MM.1S (cell line): ENCODE data around the gene ARMC9.

ENCODE experiments used
- DNase-seq: peaks from one replicate; pipeline ENCODE4 v3.0.0-alpha.2; 2015
- H2AFZ ChIP-seq: fragments of 300-600 bp; sonication (generic); 2 replicates; pipeline ENCODE4 v1.6.0; 2016; ENCODE audit warnings: antibody characterized with exemption, low read length
- H3F3A ChIP-seq: fragments of 300-600 bp; sonication (generic); 2 replicates; pipeline ENCODE4 v1.6.1; 2016; ENCODE audit warnings: mild to moderate bottlenecking, antibody characterized with exemption, low read length, moderate library complexity, mixed read lengths; ENCODE audit not compliant: insufficient read depth
- H3K27ac ChIP-seq: fragments of 300-600 bp; sonication (generic); 2 replicates; pipeline ENCODE4 v1.5.1; 2016; ENCODE audit warnings: mild to moderate bottlenecking, low read length
- H3K27me3 ChIP-seq: fragments of 300-600 bp; sonication (generic); replicated peaks from 2 replicates; pipeline ENCODE4 v1.6.0; 2016; ENCODE audit warnings: low read length; ENCODE audit not compliant: insufficient read depth
- H3K36me3 ChIP-seq: fragments of 300-600 bp; sonication (generic); replicated peaks from 2 replicates; pipeline ENCODE4 v1.6.1; 2016; ENCODE audit warnings: mild to moderate bottlenecking, low read length, mixed read lengths; ENCODE audit not compliant: insufficient read depth
- H3K4me1 ChIP-seq: fragments of 300-600 bp; sonication (generic); 2 replicates; pipeline ENCODE4 v1.6.1; 2016; ENCODE audit warnings: low read length, mixed read lengths
- H3K4me2 ChIP-seq: fragments of 300-600 bp; sonication (generic); 2 replicates; pipeline ENCODE4 v1.6.0; 2016; ENCODE audit warnings: low read depth, low read length
- H3K4me3 ChIP-seq: fragments of 300-600 bp; sonication (generic); 2 replicates; pipeline ENCODE4 v1.5.1; 2016; ENCODE audit warnings: low read length, mixed read lengths
- H3K79me2 ChIP-seq: fragments of 300-600 bp; sonication (generic); 2 replicates; pipeline ENCODE4 v1.6.1; 2016; ENCODE audit warnings: mixed run types, low read length, mixed read lengths
- H3K9ac ChIP-seq: fragments of 300-600 bp; sonication (generic); 2 replicates; pipeline ENCODE4 v1.6.1; 2016; ENCODE audit warnings: low read length, mixed read lengths
- H3K9me2 ChIP-seq: fragments of 300-600 bp; sonication (generic); replicated peaks from 2 replicates; pipeline ENCODE4 v1.6.1; 2016; ENCODE audit warnings: mild to moderate bottlenecking, low read length, mixed read lengths; ENCODE audit not compliant: insufficient read depth
- H3K9me3 ChIP-seq: fragments of 300-600 bp; sonication (generic); replicated peaks from 2 replicates; pipeline ENCODE4 v1.6.1; 2016; ENCODE audit warnings: mild to moderate bottlenecking, low read length, mixed read lengths; ENCODE audit not compliant: insufficient read depth
- H4K20me1 ChIP-seq: fragments of 300-600 bp; sonication (generic); 2 replicates; pipeline ENCODE4 v1.6.1; 2016; ENCODE audit warnings: mild to moderate bottlenecking, low read length, moderate library complexity, mixed read lengths; ENCODE audit not compliant: insufficient read depth
- EZH2 ChIP-seq: fragments of 300-600 bp; sonication (generic); optimal IDR thresholded peaks from 2 replicates; pipeline ENCODE3; 2017; ENCODE audit warnings: low read depth, mild to moderate bottlenecking, antibody characterized with exemption, low read length, mixed read lengths
- EZH2phosphoT487 ChIP-seq: fragments of 300-600 bp; sonication (generic); IDR thresholded peaks from 2 replicates; pipeline ENCODE4 v1.6.1; 2018; ENCODE audit warnings: antibody characterized with exemption, low read length
- TF ChIP-seq, protein P1 (sequence below): fragments of 300-600 bp; sonication (generic); IDR thresholded peaks from 2 replicates; pipeline ENCODE4 v1.5.1; 2016; ENCODE audit warnings: antibody characterized with exemption, low read length, mixed read lengths

ARMC9 gene

DNA sequence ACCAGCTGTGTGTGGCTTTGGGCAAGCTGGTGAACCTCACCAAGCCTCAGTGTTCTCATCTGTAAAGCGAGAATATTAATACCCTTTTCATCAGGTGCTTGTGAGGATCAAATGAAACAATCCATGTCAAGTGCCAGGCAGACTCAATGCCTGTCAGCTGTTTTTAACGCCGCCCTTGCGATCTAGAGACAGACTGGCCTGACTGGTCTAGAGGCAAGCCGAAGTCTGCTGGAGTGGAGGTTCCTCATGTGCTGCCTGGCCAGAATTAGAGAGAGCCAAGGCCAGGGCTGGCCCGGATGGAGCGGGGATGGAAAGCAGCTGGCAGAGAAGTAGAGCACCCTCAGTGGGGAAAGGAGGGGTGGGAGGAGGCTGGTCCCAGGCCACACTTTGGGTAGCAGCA is 122.6 kb downstream of the ARMC9 start:
- Histone ChIP-seq H3K36me3 (no peaks in the 10 kb centered on the region), H3K27me3 (no peaks in the 10 kb centered on the region), H3K4me3 (no peak overlapping the region), H4K20me1 (no peaks in the 10 kb centered on the region), H3K79me2 (no peaks in the 10 kb centered on the region), H3K9me2 (no peaks in the 10 kb centered on the region), H3K4me1 (no peaks in the 10 kb centered on the region), H2AFZ (no peak overlapping the region), H3K9me3 (no peaks in the 10 kb centered on the region), H3K4me2 (no peak overlapping the region), H3F3A (no peaks in the 10 kb centered on the region), H3K9ac (no peak overlapping the region), H3K27ac (no peak overlapping the region)
- DNase-seq: no peak
- TF ChIP-seq, protein P1, sequence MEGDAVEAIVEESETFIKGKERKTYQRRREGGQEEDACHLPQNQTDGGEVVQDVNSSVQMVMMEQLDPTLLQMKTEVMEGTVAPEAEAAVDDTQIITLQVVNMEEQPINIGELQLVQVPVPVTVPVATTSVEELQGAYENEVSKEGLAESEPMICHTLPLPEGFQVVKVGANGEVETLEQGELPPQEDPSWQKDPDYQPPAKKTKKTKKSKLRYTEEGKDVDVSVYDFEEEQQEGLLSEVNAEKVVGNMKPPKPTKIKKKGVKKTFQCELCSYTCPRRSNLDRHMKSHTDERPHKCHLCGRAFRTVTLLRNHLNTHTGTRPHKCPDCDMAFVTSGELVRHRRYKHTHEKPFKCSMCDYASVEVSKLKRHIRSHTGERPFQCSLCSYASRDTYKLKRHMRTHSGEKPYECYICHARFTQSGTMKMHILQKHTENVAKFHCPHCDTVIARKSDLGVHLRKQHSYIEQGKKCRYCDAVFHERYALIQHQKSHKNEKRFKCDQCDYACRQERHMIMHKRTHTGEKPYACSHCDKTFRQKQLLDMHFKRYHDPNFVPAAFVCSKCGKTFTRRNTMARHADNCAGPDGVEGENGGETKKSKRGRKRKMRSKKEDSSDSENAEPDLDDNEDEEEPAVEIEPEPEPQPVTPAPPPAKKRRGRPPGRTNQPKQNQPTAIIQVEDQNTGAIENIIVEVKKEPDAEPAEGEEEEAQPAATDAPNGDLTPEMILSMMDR: no peak
- TF ChIP-seq EZH2phosphoT487 (no peak), EZH2 (no peak)

DNA sequence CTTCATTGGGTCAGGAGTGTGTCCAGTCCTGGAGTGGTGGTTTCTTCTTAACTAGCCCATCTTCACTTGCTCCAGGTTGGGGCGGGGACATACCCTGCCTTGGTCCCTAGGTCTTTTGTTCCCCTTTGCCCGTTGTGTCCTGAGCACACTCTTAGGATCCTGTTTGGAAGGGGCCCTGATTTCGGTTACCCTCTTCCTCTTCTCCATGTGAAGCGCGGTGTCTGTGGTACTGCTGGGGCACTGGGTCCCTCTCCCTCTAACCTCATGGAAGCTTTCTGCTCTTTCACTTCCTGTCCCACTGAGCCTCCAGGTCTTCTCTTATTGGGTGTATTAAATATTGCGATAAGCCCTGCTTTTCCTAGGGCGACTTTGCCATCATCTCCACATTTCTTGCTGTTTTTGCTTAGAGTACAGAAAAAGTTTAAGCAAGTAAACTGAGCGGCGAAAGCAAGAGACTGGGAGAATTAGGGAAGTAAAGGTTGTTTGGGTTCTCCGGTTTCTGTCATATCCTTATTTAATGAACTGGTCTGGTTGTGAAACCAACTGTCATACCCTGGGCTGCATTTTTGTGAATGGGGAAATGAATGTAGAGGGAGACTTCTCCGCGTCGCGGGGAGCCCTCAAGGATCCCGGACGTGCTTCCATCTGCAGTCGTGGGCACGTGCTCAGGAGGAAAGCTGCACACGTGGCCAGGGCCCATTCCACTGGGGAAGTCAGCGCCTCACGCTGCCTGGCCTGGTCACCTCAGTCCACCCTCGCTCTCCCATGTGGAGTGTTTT is 123.3 kb downstream of the ARMC9 start:
- Histone ChIP-seq H3K27me3 (no peaks in the 10 kb centered on the region), H3K9ac (no peak overlapping the region), H3K4me2 (no peak overlapping the region), H3K9me3 (no peaks in the 10 kb centered on the region), H3K36me3 (no peaks in the 10 kb centered on the region), H4K20me1 (no peaks in the 10 kb centered on the region), H3K4me3 (no peak overlapping the region), H3F3A (no peaks in the 10 kb centered on the region), H3K27ac (no peak overlapping the region), H3K4me1 (no peaks in the 10 kb centered on the region), H3K9me2 (no peaks in the 10 kb centered on the region), H3K79me2 (no peaks in the 10 kb centered on the region), H2AFZ (no peak overlapping the region)
- no peak for DNase-seq
- no peak for TF ChIP-seq EZH2
- TF ChIP-seq EZH2phosphoT487: no peak
- TF ChIP-seq, protein P1: no peak

DNA sequence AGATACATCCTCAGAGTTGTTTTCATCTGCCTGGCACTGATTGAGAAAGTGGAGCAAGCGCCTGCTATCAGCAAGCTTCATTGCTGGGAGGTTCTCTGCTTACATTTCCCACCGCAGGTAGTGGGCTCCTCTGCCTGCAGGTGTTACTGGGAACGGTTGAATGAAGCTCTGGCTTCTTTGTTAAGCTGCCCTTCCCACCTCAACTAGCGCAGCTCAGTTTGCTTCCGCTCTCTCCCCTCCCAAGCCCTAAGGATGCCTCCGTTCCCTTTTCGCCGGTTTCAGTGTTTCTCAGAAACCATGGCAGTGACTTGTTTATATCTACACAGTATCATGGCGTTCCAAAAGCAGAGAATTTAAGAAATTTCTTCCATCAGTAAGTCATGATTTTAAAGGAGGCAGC is 124.9 kb downstream of the ARMC9 start:
- no peaks in the 10 kb centered on the region for H4K20me1 ChIP-seq
- H3K36me3 ChIP-seq: no peaks in the 10 kb centered on the region
- H2AFZ ChIP-seq: no peak overlapping the region
- H3K79me2 ChIP-seq: no peaks in the 10 kb centered on the region
- no peak overlapping the region for H3K4me2 ChIP-seq
- H3K4me3 ChIP-seq: no peak overlapping the region
- no peaks in the 10 kb centered on the region for H3F3A ChIP-seq
- no peak for TF ChIP-seq EZH2
- TF ChIP-seq, protein P1: no peak
- H3K9me2 ChIP-seq: no peaks in the 10 kb centered on the region
- no peak overlapping the region for H3K9ac ChIP-seq
- no peaks in the 10 kb centered on the region for H3K4me1 ChIP-seq
- DNase-seq: no peak
- H3K27me3 ChIP-seq: no peaks in the 10 kb centered on the region
- H3K27ac ChIP-seq: no peak overlapping the region
- no peaks in the 10 kb centered on the region for H3K9me3 ChIP-seq
